CD14-positive monocyte (primary cell): Measurements from ENCODE around the gene HAGHL. TPM values are rescaled to one million over a fixed set of nuclear protein-coding genes. Genes with fewer than 3 reads are reported as not detected.

Experiments
- DNase-seq, 3 donors: peaks; one replicate each; pipeline ENCODE4 v3.0.0-alpha.2; 2011 to 2022
- H2AFZ ChIP-seq: 2 replicates; pipeline ENCODE4 v1.6.0; 2012; ENCODE audit warnings: mild to moderate bottlenecking, low read depth, low read length, inconsistent platforms; ENCODE audit not compliant: insufficient read depth, poor library complexity, severe bottlenecking
- H3K27ac ChIP-seq, 2 donors: 1 replicate in 1 of 2; 2 replicates in 1 of 2; pipeline ENCODE4 v1.5.1; 2012 to 2013; ENCODE audit warnings: low read length in 2 of 2, control low read depth in 1 of 2, inconsistent platforms in 1 of 2, low read depth in 1 of 2, mild to moderate bottlenecking in 1 of 2
- H3K27me3 ChIP-seq, 2 donors: one replicate each; pipeline versions ENCODE4 v1.6.0 to v1.6.1; 2011 to 2013; ENCODE audit warnings: low read length in 2 of 2; ENCODE audit not compliant: control insufficient read depth in 2 of 2, insufficient read depth in 2 of 2
- H3K36me3 ChIP-seq, 2 donors: replicated peaks in 1 of 2; 1 replicate in 1 of 2; 2 replicates in 1 of 2; pipeline versions ENCODE4 v1.5.1 to v1.6.1; 2012 to 2013; ENCODE audit warnings: low read length in 2 of 2, control low read depth in 1 of 2, inconsistent platforms in 1 of 2, mild to moderate bottlenecking in 1 of 2; ENCODE audit not compliant: insufficient read depth in 2 of 2, control insufficient read depth in 1 of 2
- H3K4me1 ChIP-seq, 2 donors: 1 replicate in 1 of 2; 2 replicates in 1 of 2; pipeline versions ENCODE4 v1.5.1 to v1.6.1; 2012 to 2013; ENCODE audit warnings: low read length in 2 of 2, control low read depth in 1 of 2, inconsistent platforms in 1 of 2, mild to moderate bottlenecking in 1 of 2, moderate library complexity in 1 of 2; ENCODE audit not compliant: insufficient read depth in 2 of 2, control insufficient read depth in 1 of 2
- H3K4me2 ChIP-seq: replicated peaks from 2 replicates; pipeline ENCODE3; 2012; ENCODE audit warnings: low read length, moderate library complexity, mild to moderate bottlenecking; ENCODE audit not compliant: poor library complexity, severe bottlenecking; ENCODE audit errors: extremely low read depth
- H3K4me3 ChIP-seq, 3 experiments: fragments of 200-600 bp in 1 of 3; sonication (generic) in 1 of 3; replicated peaks in 1 of 3; 1 replicate in 2 of 3; 2 replicates in 1 of 3; pipeline ENCODE4 v1.5.1; 2011 to 2013; ENCODE audit warnings: low read length in 3 of 3, mild to moderate bottlenecking in 3 of 3, control low read depth in 2 of 3, low read depth in 2 of 3, inconsistent platforms in 1 of 3, moderate library complexity in 1 of 3
- H3K79me2 ChIP-seq: 2 replicates; pipeline ENCODE4 v1.6.0; 2012; ENCODE audit warnings: mild to moderate bottlenecking, control low read depth, inconsistent platforms, low read length, moderate library complexity; ENCODE audit not compliant: insufficient read depth
- H3K9ac ChIP-seq: 2 replicates; pipeline ENCODE4 v1.6.0; 2017; ENCODE audit warnings: low read length, mild to moderate bottlenecking; ENCODE audit not compliant: insufficient read depth, poor library complexity, severe bottlenecking
- H3K9me3 ChIP-seq, 2 donors: replicated peaks in 1 of 2; 1 replicate in 1 of 2; 2 replicates in 1 of 2; pipeline versions ENCODE4 v1.5.1 to v1.6.1; 2012 to 2013; ENCODE audit warnings: low read length in 2 of 2, control low read depth in 1 of 2; ENCODE audit not compliant: control insufficient read depth in 1 of 2, insufficient read depth in 1 of 2
- H4K20me1 ChIP-seq: 2 replicates; pipeline ENCODE4 v1.6.0; 2012; ENCODE audit warnings: mild to moderate bottlenecking, low read length, control low read depth, moderate library complexity; ENCODE audit not compliant: insufficient read depth
- H3K27ac Mint-ChIP-seq, 7 donors: one replicate each; pipeline ENCODE4 v1.8.0; 2020; ENCODE audit warnings: mild to moderate bottlenecking in 7 of 7, mixed read lengths in 7 of 7, moderate library complexity in 6 of 7, inconsistent platforms in 2 of 7
- H3K27me3 Mint-ChIP-seq, 3 donors: one replicate each; pipeline ENCODE4 v1.8.0; 2021 to 2022; ENCODE audit warnings: low read depth in 3 of 3, mild to moderate bottlenecking in 3 of 3, mixed read lengths in 3 of 3, moderate library complexity in 3 of 3, inconsistent platforms in 1 of 3
- H3K36me3 Mint-ChIP-seq, 2 donors: one replicate each; pipeline ENCODE4 v1.8.0; 2020; ENCODE audit warnings: mixed read lengths in 2 of 2, inconsistent platforms in 1 of 2, mild to moderate bottlenecking in 1 of 2
- H3K4me1 Mint-ChIP-seq: one replicate; pipeline ENCODE4 v1.8.0; 2020; ENCODE audit warnings: mild to moderate bottlenecking, mixed read lengths
- H3K4me3 Mint-ChIP-seq, 2 donors: one replicate each; pipeline ENCODE4 v1.8.0; 2020; ENCODE audit warnings: mild to moderate bottlenecking in 2 of 2, mixed read lengths in 2 of 2, moderate library complexity in 1 of 2
- H3K9me3 Mint-ChIP-seq, 7 donors: one replicate each; pipeline ENCODE4 v1.8.0; 2020 to 2022; ENCODE audit warnings: mixed read lengths in 7 of 7, mild to moderate bottlenecking in 6 of 7, moderate library complexity in 6 of 7, inconsistent platforms in 2 of 7
- WGBS: methylation state at CpG from one replicate; pipeline ENCODE4 v1.1.5; 2013; ENCODE audit warnings: missing lambda C conversion rate; ENCODE audit not compliant: insufficient coverage; 5-methylcytosine and 5-hydroxymethylcytosine counted together
- intact Hi-C, 2 donors: fragments of 100-400 bp; cut with micrococcal nuclease; formaldehyde crosslinking; loops; one replicate each; pipeline versions ENCODE4 v1.15.0 to v1.15.1; 2023
- polyA plus RNA-seq, 3 donors: library from polyadenylated mRNA; depleted of rRNA in 1 of 3; unstranded in 2 of 3; stranded (reverse) in 1 of 3; fragments of 300-500 nt in 2 of 3; fragments of >200 nt in 1 of 3; fragmentation: Illumina TruSeq in 2 of 3; gene quantifications; 1 replicate in 2 of 3; 2 replicates in 1 of 3; pipeline ENCODE4 v1.2.3, GENCODE V29; 2012 to 2021
- TF ChIP-seq, protein P1 (sequence below): fragments of 200-600 bp; IDR thresholded peaks from one replicate; pipeline ENCODE4 v1.8.0; 2022; ENCODE audit warnings: antibody characterized with exemption, mild to moderate bottlenecking

Gene HAGHL
- polyA plus RNA-seq, 3 donors, result 0.60 to 8.9 (median 1.5) TPM

DNA sequence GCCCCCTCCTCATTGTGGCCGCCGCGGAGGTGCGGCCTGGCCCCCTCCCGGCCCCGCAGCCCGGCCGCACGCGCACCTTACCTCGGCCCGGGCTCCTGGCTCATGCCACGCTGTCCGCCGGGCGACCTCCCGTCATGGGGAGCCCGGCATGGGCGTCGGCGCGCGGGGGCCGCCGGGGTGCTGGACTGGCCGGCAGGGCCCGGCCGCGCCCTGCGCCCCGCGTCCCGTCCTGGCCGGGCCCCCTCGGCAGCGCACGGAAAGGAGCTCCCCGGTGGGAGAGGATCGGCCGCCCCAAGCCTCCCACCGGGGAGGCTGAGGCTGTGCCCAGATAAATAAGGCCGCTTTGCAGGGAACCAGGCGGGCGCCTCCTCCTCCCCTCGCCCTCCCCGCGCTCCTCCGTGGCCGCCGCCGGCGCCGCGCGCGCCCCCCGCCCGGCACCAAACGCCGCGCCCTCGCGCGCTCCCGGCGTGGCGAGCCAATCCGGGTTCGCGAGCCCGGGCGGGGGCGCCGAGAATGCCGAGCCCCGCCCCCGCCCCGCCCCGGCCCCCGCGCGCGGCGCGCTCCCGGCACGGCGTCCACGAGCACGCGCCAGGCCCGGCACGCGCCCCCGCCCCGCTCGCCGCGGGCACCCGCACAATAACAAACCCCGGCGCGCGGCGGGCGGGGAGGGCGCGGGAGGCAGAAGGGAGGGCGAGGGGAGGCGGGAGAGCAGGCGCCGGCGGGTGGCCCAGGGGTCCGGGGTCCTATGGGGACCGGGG lies 21.3 kb upstream of the HAGHL start, which contains the start of gene FBXL16:
Gene FBXL16 (minus strand): TSS at position 371 of the 758 bp plus-strand sequence. CDS start 8,396 bp downstream, outside the sequence.
- no peak within 1 kb of the TSS for H2AFZ ChIP-seq
- no peak within 1 kb of the TSS for H3K27ac ChIP-seq
- TF ChIP-seq, protein P1, sequence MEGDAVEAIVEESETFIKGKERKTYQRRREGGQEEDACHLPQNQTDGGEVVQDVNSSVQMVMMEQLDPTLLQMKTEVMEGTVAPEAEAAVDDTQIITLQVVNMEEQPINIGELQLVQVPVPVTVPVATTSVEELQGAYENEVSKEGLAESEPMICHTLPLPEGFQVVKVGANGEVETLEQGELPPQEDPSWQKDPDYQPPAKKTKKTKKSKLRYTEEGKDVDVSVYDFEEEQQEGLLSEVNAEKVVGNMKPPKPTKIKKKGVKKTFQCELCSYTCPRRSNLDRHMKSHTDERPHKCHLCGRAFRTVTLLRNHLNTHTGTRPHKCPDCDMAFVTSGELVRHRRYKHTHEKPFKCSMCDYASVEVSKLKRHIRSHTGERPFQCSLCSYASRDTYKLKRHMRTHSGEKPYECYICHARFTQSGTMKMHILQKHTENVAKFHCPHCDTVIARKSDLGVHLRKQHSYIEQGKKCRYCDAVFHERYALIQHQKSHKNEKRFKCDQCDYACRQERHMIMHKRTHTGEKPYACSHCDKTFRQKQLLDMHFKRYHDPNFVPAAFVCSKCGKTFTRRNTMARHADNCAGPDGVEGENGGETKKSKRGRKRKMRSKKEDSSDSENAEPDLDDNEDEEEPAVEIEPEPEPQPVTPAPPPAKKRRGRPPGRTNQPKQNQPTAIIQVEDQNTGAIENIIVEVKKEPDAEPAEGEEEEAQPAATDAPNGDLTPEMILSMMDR, result no peak
- Mint-ChIP-seq H3K27ac (no peak within 1 kb of the TSS), H3K4me1 (no peaks in the 10 kb centered on the region), H3K36me3 (no peaks in the 10 kb centered on the region), H3K27me3 (peaks cover 68 to 87% (median 83%) of the 10 kb centered on the region in 3 donors), H3K9me3 (peaks cover 0 to 8% (median 0%) of the 10 kb centered on the region in 7 donors), H3K4me3 (peak within 1 kb of the TSS in 1 of 2 donors; percentile 76)
- no peak within 1 kb of the TSS for H3K4me3 ChIP-seq
- no peaks in the 10 kb centered on the region for H4K20me1 ChIP-seq
- H3K79me2 ChIP-seq, result no peaks in the 10 kb centered on the region
- intact Hi-C loops, result no loop called here
- H3K4me1 ChIP-seq, result no peaks in the 10 kb centered on the region
- H3K9ac ChIP-seq, result no peak within 1 kb of the TSS
- WGBS, result 1% methylated on average over 85 of the region's 115 CpGs
- DNase-seq, result no peak
- peaks cover 8 to 82% of the 10 kb centered on the region in 2 donors for H3K27me3 ChIP-seq
- peaks cover 0 to 4% of the 10 kb centered on the region in 2 donors for H3K9me3 ChIP-seq
- H3K36me3 ChIP-seq, result no peaks in the 10 kb centered on the region
- H3K4me2 ChIP-seq, result no peak within 1 kb of the TSS

DNA sequence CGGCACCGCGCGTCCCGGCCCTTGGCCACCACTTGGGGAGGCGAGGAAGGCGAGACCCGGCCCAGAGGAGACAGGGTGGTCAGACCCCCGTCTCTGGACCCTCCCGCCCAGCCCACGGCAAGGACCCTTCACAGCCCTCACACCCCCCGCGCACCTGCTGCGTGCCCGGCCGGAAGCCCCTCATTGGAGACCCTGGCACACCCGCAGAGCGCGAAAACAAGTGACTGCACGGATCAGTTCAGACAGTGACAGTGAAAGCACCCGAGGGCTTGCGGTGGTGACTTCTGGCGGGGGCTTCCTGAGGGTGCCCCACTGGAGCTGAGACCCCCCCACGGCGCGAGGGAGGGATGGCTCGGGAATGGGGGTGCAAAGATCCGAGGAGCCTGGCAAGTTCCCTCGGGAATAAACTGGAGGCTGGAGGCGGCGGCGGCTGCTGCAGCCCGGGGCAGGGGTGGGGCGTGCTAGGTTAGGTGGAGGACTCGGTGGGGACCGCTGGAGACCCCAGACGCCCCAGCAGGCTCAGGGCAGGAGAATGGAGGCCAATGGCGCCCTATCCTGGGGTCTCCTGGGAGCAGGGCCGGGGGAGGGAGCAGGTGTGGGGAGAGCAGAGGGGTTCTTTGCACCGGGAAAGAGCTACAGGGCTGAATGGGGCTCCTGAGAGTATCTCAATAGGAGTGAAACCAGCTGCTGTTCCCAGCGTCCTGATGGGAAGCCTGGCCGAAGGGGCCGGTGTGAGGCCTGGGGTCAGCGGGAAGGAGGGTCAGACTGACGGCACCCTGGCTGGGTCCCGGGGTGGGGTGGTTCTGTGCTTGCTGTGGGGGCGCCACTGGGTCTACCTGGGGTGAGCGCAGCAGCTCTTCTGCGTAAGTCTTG lies 20.5 kb upstream of the HAGHL start:
- no peak overlapping the region for H3K4me3 ChIP-seq
- Mint-ChIP-seq H3K4me3 (peak overlapping the region in 1 of 2 donors; percentile 60), H3K27ac (peak overlapping the region in 2 of 7 donors; percentile 18 to 31), H3K27me3 (peaks cover 63 to 83% (median 78%) of the 10 kb centered on the region in 3 donors), H3K9me3 (peaks cover 0 to 5% (median 0%) of the 10 kb centered on the region in 7 donors), H3K36me3 (no peaks in the 10 kb centered on the region), H3K4me1 (no peaks in the 10 kb centered on the region)
- no peak overlapping the region for H3K9ac ChIP-seq
- no peak for DNase-seq
- peaks cover 3 to 77% of the 10 kb centered on the region in 2 donors for H3K27me3 ChIP-seq
- intact Hi-C loops, result no loop called here
- no peaks in the 10 kb centered on the region for H3K79me2 ChIP-seq
- H3K27ac ChIP-seq, result no peak overlapping the region
- H3K4me2 ChIP-seq, result no peak overlapping the region
- H4K20me1 ChIP-seq, result no peaks in the 10 kb centered on the region
- peaks cover 0 to 4% of the 10 kb centered on the region in 2 donors for H3K9me3 ChIP-seq
- H3K4me1 ChIP-seq, result no peaks in the 10 kb centered on the region
- H2AFZ ChIP-seq, result no peak overlapping the region
- TF ChIP-seq, protein P1, result no peak
- no peaks in the 10 kb centered on the region for H3K36me3 ChIP-seq
- 5% methylated on average over 49 of the region's 49 CpGs for WGBS
